ENCODE results near the gene FAM131B.

The FAM131B gene

DNA sequence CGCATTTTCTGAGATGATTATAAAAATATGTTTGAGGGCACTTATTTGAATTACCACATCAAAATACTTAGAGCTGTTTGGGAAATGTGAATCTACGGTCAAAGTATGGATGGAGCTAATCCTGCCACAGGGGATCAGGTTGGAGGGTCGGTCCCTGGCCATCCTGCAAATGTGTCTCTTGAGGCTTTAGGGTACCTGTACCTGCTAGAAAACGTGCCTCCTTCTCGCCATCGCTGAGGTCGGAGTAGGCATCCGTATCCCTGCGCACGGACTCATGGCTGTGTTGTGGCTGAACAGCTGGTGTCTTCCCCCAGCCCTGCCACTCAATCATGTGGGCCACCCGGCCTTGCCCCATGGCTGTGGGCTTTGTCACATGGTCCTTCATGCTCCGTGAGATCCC is 3.9 kb downstream of the FAM131B start:
- DNase-seq (ENCODE audit: low read depth), result no peak

DNA sequence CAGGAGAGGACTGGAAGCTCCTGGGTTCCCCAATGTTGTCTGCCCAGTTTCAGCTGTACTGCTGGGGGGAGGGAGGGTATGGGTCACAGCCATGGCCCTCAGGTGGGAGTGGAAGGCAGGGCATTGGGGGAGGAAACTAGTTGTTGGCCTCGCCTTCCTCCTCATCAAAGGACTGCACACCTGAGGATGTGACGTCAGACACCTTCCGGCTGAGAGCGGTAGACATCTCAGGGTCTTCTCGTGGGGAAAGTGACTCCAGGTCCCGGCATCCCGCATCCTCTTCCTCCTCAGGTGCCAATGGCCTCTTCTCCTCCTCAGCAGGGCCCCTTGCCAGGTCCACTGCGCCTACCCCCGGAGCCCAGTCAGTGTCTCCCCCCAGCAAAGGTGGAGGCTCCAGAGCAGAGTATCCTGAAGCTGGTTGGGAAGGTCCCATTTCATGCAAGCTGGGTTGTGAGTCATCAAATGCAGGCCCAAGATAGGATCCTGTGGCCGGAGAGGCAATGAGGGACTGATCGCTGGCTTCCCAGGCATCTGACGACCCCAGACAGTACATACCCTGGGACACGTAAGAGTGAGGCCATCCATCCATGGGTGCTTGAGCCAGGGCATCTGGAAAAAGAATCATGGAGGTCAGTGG is 6.0 kb downstream of the FAM131B start:
- no peak for DNase-seq (ENCODE audit: low read depth)

DNA sequence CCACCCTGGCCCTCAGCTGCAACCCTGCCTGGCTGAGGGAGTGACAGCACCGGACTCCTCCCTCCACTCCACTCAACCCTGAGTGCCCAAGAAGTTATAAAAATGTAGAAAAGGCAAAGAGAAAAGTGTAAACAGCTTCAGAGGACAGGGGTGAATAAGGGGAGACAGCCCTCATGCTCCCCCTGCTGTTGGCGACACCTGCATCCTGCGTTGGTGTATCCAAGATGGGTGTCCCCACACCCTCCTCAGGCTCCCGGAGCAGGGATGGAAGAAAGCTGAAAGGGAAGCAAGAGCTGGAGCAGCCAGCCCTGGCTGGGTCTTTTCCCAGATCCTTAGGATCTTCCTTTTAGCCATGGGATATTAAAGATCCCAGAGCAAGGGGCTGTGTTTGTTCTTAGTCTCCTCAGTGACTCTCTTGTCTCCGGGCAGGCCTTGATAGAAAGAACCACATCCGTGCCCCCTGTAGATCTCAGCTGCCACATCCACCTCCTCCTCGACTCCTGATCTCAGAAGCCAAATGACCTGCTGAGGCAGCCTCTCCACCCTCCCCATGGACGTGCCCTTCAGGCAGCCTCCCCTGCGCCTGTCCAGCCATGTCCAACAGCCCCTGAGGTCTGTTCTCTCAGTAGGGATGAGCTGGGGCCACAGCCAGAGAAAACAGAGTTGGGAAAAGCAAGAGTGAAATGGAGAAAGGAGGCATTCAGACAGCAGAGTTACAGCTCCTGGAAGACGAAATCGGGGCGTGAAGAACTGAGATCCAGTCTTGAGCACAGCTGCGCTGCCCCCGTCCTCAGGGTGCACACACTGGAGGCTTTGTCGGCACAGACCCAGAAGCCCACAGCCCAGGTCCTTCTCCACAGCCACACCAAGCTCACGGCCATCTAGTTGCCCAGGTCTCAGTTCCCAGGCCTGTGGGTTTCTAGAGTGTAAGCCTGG is 6.8 kb downstream of the FAM131B start:
- DNase-seq (ENCODE audit: low read depth), result no peak

DNA sequence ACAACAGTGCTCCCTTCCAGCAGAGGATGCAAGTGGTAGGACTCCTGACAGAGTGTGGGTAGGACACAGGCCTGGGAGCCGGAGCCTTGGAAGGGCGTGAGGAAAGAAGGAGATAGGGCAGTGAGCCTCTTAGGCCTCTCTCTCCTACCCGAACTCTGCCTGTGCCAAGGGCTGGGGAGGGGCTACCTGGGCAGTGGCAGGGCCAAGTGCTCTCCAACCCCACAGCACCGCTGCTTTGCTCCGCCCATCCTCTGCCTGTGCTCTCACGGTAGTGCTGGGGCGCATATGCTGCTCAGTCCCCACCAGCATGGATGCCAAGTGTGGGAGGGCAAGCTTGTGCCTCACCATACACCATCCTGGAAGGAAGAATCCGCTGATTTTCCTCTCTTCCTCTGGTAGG is 7.5 kb downstream of the FAM131B start:
- no peak for DNase-seq (ENCODE audit: low read depth)

DNA sequence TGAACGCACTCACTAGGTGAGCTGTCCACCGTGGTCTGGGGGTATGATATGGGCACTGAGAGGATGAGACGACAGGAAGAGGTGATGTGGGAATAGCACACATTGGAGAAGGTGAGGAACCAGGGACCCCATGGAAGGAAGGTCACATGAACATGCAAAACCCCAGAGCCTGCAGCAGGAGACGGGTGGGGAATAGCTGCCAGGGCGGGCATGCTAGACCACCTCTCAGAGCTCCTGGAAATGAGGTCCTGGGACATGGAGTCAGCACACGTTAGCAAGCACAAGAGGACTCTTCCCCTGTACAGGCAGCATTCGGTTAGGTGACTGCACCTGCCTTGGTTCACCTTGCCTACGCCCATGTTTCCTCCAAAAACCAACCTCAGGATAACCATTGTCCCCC is 8.1 kb downstream of the FAM131B start:
- no peak for DNase-seq (ENCODE audit: low read depth)

DNA sequence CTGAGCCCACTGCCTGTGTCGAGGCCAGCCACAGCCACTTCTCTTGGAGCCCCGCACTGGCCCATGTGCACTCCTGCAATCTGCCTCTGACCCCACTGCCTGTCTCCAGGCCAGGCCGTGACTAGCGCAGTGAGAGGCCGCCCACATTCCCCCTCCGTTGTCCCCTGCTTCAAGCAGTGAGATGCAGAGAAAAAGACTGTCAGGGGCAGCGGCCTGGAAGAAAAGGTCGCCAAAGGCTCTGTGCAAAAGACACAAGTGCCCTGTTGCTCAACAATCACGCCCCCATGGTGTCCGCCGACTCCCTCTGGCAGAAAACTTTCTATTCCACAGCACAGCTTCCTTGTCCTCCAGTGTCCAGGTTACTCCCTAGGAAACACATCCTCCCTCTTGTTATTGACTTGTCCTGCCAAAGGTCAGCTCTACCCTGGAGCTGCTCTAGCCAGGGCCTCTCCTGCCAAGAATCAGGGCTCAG is 9.9 kb downstream of the FAM131B start:
- DNase-seq (ENCODE audit: low read depth), result no peak

DNA sequence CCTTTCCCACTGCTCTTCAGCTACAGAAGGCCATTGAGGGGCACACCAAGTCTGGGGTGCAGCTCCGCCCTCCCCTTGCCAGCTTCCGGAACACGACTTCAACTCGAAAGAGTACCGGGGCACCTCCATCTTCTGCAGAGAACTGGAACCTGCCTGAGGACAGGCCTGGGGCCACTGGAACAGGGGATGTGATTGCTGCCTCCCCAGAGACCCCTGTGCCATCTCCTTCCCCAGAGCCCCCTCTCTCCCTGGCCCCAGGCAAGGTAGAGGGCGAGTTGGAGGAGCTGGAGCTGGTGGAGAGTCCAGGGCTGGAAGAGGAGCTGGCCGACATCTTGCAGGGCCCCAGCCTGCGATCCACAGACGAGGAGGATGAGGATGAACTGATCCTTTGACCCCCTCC is 10.9 kb downstream of the FAM131B start:
- no peak for DNase-seq (ENCODE audit: low read depth)

DNA sequence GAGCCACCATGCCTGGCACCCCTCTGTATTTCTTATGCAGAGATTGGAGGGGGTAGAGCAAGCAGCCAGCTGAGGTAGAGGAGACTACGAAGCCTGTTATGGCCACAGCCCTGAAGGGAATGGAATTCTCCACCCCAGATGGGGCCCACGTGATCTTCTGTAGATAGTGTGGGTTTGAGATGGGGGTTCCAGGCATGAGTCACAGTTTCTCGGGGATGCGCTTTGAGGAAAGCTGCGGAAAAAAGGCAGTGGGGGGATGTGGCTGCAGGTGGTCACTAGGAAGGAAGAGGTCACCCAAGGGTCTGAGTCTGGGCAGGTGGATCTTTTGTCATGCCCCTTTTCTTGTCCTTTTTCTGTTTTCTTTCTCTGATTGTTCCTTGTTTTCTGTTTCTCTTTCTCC is 11.5 kb downstream of the FAM131B start:
- DNase-seq (ENCODE audit: low read depth), result no peak

DNA sequence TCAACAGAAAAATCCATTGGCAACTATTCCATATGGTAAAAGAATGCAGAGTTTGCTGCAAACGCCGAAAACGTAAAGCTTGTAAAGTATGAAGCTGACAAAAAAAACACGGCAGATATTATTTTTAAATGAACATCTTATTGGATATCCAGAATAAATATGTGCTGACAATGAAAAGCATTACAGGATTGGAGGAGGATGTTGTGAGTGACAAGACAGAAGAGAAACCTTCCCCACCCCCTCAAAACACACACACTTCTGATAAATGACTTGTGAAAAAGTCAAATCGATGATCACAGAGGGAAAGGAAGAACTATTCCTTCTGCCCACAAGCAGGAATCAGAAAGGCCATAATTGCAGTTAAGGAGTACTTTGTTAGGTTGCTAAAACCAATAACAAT is 14.6 kb downstream of the FAM131B start:
- no peak for DNase-seq (ENCODE audit: low read depth)

DNA sequence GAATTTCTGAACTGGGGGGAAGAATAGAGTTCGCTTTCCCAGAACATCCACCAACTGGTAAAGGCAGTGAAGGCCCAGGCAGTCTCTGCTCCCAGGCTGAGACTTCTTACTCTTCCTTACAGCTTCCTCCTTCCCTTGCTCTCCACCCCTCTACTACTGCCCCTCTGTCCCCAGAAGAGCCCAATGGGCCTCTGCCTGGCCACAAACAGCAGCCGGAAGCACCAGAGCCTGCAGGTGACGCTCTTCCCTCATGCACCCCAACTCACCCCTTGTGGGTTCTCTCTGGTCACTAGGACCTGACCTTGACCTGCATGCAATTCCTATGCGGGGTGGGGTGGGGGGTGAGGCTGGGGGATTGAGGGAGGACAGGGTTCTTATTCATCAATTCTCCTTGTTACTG is 16.5 kb downstream of the FAM131B start:
- no peak for DNase-seq (ENCODE audit: low read depth)

DNA sequence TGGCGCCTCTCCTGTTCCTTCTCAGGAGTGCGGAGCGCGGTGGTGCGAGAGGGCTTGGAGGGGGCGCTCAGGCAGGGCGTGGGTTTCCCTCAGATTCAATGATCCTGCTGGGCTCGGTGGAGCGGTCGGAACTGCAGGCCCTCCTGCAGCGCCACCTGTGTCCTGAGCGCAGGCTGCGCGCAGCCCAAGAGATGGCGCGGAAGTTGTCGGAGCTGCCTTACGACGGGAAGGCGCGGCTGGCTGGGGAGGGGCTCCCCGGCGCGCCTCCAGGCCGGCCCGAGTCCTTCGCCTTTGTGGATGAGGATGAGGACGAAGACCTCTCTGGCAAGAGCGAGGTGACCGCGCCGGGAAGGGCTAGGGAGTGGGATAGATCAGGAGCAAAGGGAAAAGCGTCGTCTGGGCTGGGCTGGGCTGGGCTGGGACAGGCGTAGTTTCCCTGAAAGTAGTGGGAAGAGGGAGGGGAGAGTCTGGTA is 17.0 kb downstream of the FAM131B start:
- peak; percentile 40 for DNase-seq (ENCODE audit: low read depth)

DNA sequence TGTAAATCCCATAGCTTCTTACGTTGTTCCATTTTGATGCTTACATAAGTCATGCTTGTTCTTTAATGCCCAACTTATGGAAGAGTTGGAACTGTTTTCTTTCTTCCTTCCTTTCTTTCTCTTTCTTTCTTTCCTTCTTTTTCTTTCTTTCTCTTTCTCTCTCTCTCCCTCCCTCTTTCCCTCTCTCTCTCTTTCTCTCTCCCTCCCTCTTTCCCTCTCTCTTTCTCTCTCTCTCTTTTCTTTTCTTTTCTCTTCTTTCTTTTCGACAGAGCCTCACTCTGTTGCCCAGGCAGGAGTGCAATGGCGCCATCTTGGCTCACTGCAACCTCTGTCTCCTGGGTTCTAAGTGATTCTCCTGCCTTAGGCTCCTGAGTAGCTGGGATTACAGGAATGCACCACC is 18.9 kb downstream of the FAM131B start:
- DNase-seq (ENCODE audit: low read depth), result no peak

DNA sequence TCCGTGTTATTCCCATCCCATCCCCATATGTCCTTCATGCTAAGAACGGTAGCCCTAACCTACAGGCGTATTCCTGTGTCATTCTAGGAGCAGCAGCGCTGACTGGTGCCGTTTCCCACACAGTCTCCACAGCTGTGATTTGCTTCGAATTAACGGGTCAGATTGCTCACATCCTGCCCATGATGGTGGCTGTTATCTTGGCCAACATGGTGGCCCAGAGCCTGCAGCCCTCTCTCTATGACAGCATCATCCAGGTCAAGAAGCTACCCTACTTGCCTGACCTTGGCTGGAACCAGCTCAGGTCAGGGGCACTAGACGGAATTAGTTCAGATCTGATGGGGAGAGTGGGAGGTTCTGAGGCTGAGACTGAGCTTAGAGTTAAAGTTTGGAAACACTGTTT is 20.7 kb downstream of the FAM131B start:
- DNase-seq (ENCODE audit: low read depth), result no peak

DNA sequence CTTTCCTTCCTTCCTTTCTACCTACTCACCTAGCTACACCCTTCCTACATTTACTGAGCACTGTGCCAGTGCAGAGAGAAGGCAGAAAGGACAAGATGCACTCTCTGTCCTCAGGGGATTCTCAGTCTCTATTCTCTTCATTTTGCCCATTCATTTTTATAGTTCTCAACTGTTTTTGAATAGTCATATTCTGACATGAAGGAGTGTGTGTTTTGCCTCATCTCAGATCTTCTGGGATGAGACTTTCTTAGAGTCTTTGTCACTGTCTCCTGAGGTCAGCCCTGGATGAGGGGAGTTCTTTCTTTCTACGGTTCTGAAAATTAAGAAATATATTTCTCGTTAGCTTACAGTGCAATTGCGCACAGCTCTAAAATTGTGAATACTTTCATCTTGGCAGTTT is 25.3 kb downstream of the FAM131B start:
- DNase-seq (ENCODE audit: low read depth), result no peak

DNA sequence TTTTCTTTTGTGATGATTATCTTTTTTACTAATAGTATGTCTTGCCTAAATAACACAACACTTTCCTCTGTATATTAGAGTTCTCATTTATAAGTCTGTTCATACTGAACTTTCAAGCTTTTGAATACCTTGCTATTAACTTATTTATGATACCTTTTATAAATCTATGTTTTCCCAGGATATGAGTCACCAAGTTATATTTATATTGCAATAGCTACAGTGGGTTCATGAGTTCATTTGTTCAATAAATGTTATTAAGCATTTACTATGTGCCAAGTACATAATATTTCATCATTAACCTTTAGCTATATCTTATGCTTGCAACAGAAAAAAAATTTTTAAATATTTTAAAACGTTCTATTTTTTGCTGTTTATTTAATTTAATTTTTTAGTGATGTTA is 28.3 kb downstream of the FAM131B start:
- no peak for DNase-seq (ENCODE audit: low read depth)

DNA sequence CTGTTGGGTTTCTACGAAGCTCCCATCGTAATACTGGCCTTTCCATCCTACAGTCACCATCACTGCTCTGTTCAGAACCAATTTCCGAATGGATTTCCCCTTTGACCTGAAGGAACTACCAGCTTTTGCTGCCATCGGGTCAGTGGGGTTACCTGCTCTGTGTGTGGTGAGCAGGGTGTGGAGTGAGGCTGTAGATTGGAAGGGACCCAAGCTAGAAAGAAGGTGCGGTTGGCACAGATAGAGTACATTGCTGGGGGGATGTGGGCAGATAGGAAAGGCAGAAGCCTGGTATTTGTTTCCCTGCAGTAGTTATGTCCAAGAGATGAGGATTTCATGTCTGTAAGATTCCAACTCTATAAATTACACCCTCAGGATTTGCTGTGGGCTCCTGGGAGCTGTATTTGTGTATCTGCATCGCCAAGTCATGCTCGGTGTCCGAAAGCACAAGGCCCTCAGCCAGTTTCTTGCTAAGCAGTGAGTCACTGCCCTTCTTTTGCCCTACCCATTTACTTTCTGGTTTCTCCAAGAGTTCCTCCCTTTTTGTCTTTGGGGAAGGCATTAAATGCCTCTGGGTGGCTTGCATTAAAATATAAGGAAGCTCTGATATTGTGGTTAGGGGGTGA is 31.2 kb downstream of the FAM131B start:
- no peak for DNase-seq (ENCODE audit: low read depth)

DNA sequence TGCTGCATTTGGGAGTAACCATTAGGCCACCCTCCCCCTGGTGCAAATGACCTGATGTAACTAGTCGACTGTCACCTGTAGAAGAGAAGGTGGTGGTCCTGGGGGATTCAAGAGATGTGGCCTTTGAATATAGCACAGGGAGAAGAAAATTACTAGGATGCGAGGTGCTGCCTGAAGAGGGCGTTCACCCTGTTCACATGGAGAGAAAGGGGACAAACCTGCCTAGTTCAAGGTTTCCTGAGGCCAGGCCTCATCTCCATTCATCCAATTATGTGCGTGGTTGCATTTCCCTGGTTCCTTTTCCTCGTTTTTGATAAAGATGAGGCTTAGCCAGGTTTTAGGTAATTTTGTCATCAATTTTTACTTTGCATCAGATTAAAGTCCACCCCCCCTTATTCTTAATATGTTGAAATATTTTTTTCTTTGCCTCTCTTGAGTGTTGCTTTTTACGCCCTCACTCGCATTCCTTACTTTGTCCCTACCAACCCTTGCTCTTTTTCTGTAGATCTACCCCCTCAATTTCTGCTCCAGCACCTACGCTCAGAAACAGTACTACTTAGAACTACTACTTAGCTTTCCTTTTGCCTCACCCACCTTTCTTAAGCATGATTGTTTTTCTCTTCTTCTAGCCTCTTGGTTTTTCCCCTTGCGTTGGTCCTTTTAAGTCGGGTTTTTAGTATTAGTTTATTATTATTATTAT is 32.9 kb downstream of the FAM131B start:
- no peak for DNase-seq (ENCODE audit: low read depth)

DNA sequence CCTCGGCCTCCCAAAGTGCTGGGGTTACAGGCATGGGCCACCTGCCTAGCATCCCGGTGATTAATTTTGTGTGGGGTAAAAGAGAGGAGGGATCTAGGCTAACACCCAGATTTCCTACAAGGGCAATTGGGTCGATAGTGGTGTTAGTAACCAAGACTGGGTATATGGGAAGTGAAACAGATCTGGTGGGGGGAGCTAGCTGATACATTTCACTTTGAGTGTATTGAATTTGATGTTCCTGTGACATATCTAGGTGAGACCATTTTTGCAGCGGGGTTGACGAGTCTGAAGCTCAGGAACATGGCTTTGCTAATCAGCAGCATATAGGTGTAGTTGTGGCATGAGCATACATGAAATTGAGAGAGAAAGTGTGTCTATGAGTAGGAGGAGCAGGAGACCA is 34.6 kb downstream of the FAM131B start:
- no peak for DNase-seq (ENCODE audit: low read depth)

DNA sequence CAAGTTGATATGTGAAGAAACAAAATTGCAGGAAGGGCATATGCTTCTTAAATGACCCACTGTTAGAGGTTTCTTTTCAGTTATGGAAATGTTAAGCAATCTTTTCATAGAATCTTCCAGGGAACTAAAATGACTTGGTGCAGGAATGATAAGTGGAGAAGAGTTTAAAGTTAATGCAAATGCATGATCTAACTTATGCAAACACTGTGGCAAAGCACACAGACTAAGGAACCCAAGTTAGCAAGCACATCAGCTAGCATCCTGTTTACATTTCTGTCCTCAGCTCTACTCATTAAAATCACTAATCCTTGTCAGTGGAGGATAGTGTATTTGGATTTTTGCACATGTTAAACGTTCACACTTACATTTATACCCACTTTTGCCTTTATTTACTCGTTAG is 37.3 kb downstream of the FAM131B start:
- no peak for DNase-seq (ENCODE audit: low read depth)

DNA sequence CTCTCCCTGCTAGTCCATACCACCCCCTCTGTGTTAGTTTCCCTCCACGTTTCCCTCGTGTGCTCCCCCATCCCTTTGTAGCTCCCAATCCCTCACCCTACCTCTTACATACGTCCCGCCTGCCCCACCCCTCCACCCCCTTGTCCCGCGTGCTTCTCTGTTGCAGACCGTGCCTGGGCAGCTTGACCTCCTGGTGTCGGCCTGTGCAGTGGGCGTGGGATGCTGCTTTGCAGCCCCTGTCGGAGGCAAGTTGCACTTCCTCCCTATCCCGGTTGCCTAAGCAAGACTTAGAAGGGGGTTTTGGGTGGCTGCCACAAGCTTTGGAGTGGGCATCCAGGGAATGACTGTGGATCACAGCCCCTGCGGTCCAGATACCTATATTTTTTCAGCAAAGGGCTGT is 38.9 kb downstream of the FAM131B start:
- no peak for DNase-seq (ENCODE audit: low read depth)

DNA sequence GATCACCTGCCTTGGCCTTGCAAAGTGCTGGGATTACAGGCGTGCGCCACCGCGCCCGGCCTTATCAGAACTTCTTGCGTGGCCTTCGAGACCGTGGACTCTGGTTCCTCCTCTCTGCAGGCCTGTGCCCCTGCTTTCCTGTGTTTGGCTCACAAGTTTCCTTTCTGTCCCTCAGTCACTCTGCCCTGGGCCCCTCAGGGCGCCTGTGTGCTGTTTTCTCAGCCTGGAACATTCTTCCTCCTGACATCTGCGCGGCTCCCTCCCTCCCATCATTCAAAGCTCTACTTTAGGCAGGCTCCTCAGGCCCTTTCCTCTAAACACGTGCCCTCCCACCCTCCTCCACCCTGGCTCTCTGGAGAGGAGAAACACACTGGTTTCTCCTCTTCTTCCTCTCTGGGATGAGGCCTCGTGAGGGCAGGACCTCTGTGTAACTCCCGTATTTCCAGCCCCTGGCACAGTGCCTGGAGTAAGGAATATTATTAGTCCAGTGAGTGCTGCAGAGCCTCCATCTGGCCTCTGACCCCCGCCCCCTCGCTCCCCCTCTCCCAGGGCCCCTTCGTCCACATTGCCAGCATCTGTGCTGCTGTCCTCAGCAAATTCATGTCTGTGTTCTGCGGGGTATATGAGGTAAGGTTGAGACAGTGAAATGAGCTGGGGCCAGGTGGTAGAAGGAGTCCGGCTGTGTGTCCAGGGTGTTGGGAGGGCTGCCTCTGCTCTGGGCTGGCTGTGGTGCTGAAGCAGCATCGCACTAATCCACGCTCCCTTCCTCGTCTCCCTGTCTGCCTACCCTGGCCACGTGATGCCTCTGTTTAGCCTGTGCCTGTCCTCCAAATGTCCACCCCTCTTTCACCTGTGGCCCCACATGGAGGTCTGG is 39.5 kb downstream of the FAM131B start:
- no peak for DNase-seq (ENCODE audit: low read depth)

Measured in stimulated activated CD8-positive, alpha-beta memory T cell treated with anti-CD3 and anti-CD28 coated beads, Interleukin-4, amount 100 ng/mL, for 24 hours (primary cell).